HG03095 (cell line): ENCODE measurements around the gene CCDC159.
"Not testable (repeated sequence)": the region's sequence is repeated elsewhere in the genome, so short reads cannot be mapped to it uniquely, and the experiment has no call there.

Experiments
- ATAC-seq: cut with Tn5 transposase; IDR thresholded peaks from one replicate; pipeline ENCODE4 v1.9.1; 2021; ENCODE audit warnings: moderate library complexity; ENCODE audit not compliant: unreplicated experiment

Gene CCDC159, protein sequence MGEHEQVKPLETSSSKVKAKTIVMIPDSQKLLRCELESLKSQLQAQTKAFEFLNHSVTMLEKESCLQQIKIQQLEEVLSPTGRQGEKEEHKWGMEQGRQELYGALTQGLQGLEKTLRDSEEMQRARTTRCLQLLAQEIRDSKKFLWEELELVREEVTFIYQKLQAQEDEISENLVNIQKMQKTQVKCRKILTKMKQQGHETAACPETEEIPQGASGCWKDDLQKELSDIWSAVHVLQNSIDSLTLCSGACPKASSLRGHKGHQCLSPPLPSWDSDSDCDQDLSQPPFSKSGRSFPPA

DNA sequence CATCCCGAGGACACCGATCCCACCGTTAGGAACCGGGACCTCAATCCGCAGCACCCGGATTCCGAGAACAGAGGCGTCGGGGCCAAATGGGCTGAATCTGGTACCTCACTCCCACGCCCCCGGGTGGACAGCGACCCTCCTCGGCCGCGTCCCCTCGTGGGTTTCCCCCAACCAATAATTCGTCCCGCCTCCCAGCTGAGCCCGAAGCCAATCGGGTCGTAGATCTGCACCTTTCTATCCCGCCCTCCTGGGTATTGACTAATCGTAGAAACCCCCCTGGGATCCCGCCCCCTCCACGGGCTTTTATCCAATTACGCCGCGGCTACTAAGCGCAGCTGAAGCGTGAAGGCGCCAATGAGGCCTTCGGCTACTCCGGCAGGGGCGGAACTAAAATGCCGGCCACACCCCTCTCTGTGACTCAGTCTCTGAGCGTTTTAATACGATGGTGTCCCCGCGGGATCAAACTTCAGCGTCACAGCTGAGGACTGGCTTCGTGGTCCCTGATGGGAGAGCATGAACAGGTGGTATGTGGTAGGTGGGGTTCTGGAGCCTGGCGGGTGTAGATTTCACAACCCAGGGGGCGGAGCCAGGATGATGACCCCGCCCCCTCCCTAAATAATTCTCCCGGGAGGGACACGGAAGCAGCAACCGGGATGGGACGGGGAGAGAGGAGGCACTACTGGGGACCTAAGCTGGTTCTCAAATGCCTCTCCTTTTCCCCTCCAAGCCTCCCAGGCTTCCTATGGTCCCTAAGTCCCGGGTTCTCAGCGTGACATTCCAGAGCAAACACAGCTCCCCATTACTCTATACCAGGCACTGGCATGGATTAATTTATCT lies at the start of gene CCDC159, which contains the start of gene TMEM205:
CCDC159 (plus strand) TSS at position 416 of the 837 bp plus-strand sequence; CDS start at position 504, 88 bp downstream.
TMEM205 (minus strand) TSS at position 165 of the 837 bp plus-strand sequence. CDS start 649 bp downstream, outside the sequence.
- peak; percentile 83 for ATAC-seq

DNA sequence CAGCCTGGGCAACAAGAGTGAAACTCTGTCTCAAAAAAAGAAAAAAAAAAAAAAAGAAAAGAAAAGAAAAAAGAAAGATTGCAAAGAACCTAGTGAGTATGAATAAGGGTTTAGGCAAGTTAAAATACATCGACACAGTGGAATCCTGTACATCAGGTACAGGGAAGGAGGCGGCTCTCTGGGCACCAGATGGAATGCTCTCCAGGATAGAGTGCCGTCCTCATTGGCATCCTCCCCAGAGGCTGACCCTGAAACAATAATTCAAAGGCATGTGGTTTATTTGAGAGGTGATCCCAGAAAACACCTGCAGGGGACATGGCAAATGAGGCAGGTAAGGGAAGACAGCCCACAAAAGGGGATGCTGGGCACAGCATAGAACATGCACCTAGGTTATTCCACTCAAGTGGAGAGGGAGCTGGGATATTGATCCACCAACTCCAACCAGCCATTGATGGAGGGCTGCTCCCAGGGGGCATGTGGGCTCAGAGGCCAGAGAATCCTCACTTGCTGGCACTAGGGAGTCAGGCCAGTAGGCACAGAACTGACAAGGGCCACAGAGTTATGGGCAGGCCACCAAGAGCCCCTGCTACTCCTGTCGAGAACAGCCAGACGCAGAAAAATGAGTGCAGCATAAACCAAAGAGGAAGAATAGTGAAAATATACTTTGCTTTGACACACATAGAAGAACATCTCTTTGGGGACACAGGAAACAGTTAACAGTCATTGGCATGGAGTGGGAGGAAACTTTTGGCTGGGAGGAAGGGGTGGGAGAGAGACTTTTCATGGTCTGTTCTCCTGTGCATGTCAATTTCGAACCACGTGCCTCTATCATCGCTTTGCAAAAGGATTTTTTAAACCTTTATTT lies 46.1 kb upstream of the CCDC159 start:
- no peak for ATAC-seq

DNA sequence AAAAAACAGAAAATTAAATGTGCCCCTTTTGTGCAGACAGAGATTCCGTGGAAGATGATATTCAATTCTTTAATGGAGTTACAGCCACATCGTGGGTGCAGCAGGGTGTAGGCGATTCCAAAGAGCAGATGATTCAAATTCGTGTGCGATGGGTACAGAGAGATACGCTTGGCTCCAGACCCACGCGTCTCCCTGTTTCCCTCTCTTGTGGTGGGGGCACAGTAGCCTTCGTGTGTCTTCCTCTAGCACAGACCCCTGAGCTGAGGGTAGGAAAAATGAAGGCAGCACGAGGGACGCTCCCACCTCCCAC lies 45.6 kb upstream of the CCDC159 start:
- ATAC-seq: no peak

DNA sequence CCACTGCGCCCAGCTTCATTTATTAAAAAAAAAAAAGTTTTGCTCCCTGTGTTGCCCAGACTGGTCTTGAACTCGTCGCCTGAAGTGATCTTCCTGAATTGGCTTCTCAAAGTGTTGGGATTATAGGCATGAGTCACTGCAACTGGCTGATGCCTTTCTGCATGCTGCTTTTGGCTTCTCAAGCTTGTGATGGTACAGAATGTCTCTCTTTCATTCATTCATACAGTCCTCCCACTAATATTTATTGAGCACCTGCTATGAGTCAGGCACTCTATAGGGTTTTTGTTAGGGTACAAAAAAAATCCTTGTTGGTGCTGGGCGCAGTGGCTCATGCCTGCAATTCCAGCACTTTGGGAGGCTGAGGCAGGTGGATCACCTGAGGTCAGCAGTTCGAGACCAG lies 41.4 kb upstream of the CCDC159 start:
- ATAC-seq: no peak

DNA sequence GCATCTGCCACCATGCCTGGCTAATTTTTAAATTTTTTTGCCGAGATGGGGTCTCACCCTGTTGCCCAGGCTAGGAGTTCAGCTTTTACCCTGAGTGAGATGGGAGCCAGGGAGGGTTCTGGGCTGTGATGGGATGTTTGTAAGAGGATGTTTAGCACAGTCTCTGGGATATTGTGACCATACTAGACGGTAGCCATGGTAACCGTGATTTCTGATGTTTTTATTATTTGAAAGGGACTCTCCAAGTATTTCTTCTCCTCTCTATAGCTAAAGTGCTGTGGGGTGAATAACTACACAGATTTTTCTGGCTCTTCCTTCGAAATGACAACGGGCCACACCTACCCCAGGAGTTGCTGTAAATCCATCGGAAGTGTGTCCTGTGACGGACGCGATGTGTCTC lies 40.0 kb upstream of the CCDC159 start:
- no peak for ATAC-seq

DNA sequence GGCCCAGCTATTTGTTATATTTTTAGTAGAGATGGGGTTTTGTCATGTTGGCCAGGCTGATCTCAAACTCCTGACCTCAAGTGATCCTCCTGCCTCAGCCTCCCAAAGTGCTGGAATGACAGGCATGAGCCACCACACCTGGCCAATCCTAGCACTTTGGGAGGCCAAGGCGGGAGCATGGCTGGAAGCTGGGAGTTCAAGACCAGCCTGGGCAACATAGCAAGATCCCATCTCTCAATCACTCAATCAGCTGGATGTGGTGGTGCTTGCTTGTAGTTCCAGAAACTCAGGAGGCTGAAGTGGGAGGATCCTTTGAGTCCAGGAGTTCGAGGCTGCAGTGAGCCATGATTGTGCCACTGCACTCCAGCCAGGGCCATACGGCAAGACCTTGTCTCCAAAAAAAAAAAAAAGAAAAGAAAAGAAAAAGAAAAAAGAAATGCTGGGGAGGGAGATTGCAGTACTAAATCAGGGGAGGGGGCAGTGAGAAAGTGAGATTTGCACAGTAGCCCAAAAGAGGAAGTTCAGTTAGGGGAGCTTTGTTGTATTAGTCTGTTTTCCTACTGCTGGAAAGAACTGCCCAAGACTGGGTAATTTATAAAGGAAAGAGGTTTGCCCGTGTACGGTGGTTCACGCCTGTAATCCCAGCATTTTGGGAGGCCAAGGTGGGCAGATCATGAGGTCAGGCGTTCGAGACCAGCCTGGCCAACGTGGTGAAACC lies 25.9 kb upstream of the CCDC159 start:
- ATAC-seq: not testable (repeated sequence)

DNA sequence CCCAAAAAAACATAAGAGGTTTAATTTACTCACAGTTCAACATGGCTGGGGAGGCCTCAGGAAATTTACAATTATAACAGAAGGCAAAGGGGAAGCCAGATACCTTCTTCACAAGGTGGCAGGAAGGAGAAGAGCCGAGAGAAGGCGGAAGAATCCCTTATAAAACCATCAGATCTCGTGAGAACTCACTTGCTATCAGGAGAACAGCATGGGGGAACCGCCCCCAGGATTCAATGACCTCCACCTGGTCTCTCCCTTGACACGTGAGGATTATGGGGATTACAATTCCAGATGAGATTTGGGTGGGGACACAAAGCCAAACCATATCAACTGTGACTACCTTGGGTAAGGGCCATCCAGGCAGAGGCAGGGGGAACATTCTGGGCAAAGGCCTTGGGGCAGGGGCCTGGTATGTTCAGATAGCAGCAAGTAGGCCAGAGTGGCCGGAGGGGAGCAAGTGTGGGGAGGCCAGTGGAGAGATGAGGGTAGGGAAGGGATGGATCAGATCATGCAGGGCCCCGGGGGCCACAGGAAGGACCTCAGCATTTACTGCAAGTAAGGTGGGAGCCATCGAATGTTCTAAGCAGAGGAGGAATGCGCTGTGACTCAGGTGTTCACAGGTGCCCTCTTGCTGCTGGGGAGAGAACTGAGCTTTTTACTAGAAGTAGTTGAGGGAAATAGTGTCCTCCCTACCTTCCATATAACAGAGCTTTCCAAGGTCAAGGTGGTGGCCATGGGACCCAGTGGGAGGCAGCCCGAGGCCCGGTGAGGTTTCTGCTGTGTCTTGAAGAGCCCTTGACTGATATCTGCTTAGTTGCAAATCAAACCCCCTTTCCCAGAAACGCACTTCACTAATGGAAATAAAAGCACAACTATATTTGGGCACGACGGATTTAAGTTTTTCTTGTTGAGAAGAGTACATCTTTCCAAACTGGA lies 24.9 kb upstream of the CCDC159 start:
- no peak for ATAC-seq

DNA sequence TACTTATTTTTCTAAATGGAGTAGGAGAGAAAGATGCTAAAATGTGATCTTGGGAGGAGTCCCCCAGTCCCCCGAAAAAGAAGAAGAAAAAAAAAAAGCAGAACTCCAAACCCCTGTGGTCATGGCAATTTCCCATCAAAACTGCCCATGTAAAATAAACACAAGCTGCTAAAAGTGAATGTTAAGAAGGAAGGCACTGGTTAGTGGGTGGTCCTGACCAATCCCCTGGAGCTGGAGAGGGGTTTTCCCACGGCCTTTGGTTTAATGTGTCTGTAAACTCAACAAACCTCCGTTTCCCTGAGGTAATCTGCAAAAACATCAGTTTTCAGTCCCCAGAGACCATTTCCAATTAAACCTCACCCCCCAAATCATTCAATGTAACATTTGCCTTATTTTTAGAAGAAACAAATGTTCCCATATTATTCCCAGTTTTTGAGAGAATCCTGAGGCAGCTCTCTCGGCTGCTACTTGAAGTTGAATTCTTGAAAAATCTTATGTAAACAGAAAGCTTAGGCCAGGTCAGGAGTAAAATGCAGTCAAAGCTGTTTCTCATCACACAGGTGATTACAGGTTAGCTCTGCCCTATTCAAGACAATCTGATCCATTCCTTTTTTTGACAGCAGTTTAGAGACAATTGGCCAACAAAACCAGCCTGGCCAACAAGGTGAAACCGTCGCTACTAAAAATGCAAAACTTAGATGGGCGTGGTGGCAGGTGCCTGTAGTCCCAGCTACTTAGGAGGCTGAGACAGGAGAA lies 23.9 kb upstream of the CCDC159 start:
- ATAC-seq: no peak

DNA sequence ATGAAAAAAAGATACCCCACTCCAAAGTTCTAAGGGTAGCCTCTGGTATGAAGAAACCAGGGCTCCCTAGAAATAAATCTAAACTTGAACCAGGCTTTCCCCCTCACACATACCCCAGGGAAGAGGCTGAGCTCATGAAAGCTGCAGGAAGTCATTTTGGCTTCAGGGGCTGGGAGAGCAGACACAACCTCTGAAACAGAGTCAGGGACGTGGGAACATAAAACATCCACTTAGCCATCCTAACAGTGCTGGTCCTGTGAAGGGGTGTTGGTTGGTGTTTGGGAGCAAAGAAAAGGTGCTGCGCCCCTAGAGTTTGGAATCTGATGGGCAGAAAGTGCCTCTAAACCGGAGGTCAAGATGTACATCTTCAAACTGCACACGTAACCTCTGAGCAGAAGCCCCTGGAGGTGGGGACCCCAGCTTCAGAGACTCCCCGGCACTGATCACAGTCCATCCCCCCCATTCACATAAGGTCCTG lies 22.7 kb upstream of the CCDC159 start:
- no peak for ATAC-seq

DNA sequence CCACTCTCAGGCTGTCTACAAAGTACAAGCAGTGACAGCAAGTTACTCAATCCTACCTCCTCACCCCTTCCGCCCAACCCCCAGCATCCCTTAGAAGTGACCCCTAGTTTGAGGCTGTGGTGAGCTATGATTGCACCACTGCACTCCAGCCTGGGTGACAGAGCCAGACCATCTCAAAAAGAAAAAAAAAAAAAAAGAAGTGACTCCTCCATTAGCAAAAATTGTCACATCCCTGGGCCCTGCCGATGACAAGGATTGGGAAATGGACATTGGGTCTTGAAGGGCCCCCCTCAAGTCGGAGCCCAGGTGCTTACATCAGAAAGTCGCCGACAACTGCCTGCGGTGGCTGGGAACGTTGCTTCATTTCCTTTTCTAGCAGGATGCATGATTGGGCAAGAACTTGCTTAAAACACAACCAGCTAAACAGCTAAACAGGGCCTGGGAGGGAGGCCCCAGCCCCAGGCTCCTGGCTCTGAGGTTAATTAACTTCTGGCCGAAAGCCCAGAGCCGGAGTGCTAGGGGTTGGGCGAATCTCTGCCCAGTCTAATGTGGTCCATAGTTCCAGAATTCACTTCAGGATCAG lies 22.1 kb upstream of the CCDC159 start:
- no peak for ATAC-seq

DNA sequence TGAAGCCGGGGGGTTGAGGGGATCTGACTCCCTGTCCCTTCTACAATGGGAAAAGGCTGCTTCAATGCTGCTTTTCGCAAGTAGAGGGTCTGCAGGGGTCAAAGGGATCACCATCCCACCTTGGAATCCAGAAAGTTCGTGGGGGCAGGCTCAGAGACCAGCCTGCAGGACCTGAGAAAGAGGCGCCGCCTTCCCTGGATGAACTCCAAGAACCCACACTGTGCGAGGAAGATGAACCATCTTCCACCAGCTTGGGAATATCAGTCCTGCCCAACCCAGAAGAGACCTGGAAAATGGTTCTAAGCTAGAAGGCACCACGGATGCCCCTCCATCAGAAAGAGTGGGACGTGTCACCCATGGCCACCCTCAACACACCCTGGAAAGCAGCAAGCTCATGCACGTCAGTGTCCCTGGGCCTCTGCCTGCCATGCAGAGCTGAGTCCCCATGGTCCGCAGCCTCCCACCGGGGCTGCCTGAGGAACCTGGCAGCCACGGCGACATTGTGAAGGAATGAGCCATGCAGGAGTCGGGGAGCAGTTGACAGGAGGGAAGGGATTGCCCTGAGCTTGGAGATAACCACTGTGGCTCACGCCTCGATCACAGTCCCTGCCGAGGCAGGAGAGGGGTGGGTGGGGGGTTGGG lies 21.4 kb upstream of the CCDC159 start:
- ATAC-seq: no peak

DNA sequence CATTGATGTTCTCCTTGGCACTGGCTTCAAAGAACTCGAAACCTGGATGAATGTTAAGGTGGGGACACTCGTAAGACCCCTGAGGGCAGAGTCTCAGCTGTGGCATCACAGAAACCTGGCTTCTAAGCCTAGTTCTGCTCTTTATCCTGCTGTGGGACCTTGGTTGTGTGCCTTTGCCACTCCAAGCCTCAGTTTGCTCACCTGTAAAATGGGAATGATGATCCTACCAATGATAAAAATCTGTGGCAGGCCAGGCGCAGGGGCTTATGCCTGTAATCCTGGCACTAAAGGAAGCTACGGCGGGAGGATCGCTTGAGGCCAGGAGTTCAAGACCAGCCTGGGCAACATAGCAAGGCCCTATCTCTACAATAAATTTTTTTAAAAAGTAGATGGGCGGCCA lies 20.8 kb upstream of the CCDC159 start:
- ATAC-seq: no peak

DNA sequence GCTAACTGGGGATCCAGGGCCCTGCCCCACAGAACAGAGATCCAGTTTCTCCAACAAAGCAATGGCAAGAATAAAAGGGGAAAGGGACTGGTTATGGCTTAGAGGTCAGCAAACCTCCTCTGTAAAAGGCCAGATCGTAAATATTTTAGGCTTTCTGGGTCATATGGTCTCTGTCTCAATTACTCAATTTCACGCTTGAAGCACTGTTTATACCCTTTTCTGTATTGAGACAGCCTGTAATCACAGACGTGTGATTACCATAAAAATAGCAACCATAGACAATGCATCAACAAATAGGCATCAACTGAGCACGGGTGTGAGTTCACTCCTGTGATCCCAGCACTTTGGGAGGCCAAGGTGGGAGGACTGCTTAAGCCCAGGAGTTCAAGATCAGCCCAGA lies 16.2 kb upstream of the CCDC159 start:
- no peak for ATAC-seq

DNA sequence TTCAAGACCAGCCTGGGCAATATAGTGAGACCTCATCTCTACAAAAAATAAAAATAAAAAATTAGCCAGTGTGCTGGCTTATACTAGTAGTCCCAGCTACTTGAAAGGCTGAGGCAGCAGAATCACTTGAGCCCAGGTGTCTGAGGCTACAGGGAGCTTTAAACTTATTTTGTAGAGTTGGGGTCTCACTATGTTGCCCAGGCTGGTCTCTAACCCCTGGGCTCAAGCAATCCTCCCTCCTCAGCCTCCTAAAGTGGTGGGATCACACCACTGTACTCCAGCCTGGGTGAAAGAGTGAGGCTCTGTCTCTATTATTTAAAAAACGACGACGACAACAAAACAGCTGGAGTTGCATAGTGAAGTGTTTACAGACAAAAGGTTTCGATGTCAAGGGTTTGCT lies 14.8 kb upstream of the CCDC159 start:
- no peak for ATAC-seq

DNA sequence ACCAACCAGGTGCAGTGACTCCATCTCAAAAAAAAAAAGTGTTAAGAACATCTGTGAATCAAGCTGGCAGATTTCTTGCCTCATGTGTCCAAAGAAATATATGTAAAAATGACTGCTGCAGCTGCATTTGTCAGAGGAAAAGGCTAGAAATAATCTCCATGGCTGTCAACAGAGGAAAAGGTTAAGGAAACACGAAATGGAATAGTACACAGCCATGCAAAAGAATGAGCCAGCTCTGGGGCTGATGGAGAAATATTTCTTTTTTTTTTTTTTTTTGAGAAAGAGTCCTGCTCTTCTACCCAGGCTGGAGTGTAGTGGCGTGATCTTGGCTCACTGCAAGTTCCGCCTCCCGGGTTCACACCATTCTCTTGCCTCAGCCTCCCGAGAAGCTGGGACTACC lies 13.5 kb upstream of the CCDC159 start:
- no peak for ATAC-seq

DNA sequence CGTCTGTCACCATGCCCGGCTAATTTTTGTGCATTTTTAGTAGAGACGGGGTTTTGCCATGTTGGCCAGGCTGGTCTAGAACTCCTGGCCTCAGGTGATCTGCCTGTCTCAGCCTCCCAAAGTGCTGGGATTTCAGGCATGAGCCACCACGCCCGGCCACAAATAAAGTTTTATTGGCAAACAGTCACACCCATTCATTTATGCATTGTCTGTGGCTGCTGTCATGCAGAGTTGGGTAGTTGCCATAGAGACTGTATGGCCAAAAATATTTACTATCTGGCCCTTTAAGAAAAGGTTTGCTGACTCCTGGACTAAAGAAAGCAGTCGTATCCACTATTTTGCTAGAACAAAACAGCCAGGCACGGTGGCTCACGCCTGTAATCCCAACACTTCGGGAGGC lies 12.5 kb upstream of the CCDC159 start:
- ATAC-seq: not testable (repeated sequence)

DNA sequence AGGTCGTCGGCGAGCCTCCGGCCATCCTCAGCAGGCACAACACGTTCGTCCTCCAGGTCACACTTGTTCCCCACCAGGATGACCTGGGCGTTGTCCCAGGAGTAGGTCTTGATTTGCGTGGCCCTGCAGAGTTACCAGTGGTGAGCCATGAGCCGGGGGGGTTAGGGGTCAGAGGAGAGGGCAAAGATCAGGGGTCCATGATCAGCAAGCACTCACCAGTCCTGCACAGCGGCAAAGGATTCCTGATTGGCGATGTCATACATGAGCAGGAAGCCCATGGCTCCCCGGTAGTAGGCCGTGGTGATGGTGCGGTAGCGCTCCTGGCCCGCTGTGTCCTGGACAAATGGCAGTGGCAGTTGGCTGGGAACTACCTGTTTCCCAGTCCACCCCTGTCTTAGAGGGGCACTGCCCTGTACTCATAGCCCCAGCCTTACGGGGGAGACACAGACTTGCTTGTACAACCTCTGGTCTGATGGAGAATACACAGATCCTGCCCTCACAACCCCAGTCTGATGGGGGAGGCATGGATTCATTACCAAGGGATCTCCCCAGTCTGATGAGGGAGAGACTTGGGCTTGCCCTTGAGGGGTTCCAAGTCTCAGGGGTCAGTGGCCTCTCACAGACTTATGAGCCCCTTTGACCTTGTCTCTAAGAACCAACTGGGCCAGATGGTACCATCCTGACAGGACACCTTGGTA lies 10.7 kb upstream of the CCDC159 start:
- no peak for ATAC-seq
